HFFc6 (cell line): Measurements from ENCODE around the gene CDH7. TPM values are rescaled to one million over a fixed set of nuclear protein-coding genes. Genes with fewer than 3 reads are reported as not detected.

Source experiments
- DNase-seq: peaks from one replicate; pipeline ENCODE4 v3.0.0-alpha.2; 2018
- H3K27ac Mint-ChIP-seq: 2 replicates; pipeline ENCODE4 v1.8.0; 2020; ENCODE audit warnings: mild to moderate bottlenecking, mixed read lengths
- H3K27me3 Mint-ChIP-seq: 2 replicates; pipeline ENCODE4 v1.8.0; 2021; ENCODE audit warnings: mild to moderate bottlenecking, moderate library complexity, mixed read lengths; ENCODE audit not compliant: insufficient read depth
- H3K36me3 Mint-ChIP-seq: 2 replicates; pipeline ENCODE4 v1.8.0; 2021; ENCODE audit warnings: low read depth, mixed read lengths
- H3K4me1 Mint-ChIP-seq: 2 replicates; pipeline ENCODE4 v1.8.0; 2020; ENCODE audit warnings: low read depth, mixed read lengths
- H3K4me3 Mint-ChIP-seq: 2 replicates; pipeline ENCODE4 v1.8.0; 2020; ENCODE audit warnings: mild to moderate bottlenecking, moderate library complexity, mixed read lengths
- H3K9me3 Mint-ChIP-seq: 2 replicates; pipeline ENCODE4 v1.8.0; 2020; ENCODE audit warnings: mild to moderate bottlenecking, mixed read lengths
- CTCF ChIP-seq: fragments of 200-600 bp; sonication (generic); IDR thresholded peaks from 2 replicates; pipeline ENCODE4 v1.5.0; 2021; ENCODE audit warnings: antibody characterized with exemption, mild to moderate bottlenecking
- total RNA-seq, 6 experiments: library from RNA; stranded (reverse); fragmentation: NEBNext Ultra II Directional; extraction: Animal tissue kit (Norgen Biotek cat#: 25700); gene quantifications; 2 replicates in 1 of 6; 3 replicates in 5 of 6; pipeline ENCODE4 v1.2.3, GENCODE V29; 2021

Gene CDH7
- total RNA-seq, 6 experiments from 2014 or later: not detected

- Mint-ChIP-seq H3K36me3 (no peaks in the 10 kb centered on the region), H3K4me1 (no peaks in the 10 kb centered on the region), H3K27me3 (no peaks in the 10 kb centered on the region), H3K9me3 (peaks cover 10% of the 10 kb centered on the region), H3K4me3 (no peak overlapping the region), H3K27ac (no peak overlapping the region)
- DNase-seq: no peak
- TF ChIP-seq CTCF: no peak
Measured at GRCh38 chr18:65852273-65852672, 101.5 kb downstream of the CDH7 start.

GRCh38 chr18:65859075-65859474, 108.3 kb downstream of the CDH7 start:
- Mint-ChIP-seq H3K36me3 (no peaks in the 10 kb centered on the region), H3K4me3 (no peak overlapping the region), H3K27me3 (no peaks in the 10 kb centered on the region), H3K9me3 (peaks cover 14% of the 10 kb centered on the region), H3K4me1 (no peaks in the 10 kb centered on the region), H3K27ac (no peak overlapping the region)
- no peak for DNase-seq
- no peak for TF ChIP-seq CTCF

GRCh38 chr18:65869527-65869926, 118.7 kb downstream of the CDH7 start:
- no peak for TF ChIP-seq CTCF
- H3K27ac Mint-ChIP-seq: no peak overlapping the region
- H3K4me3 Mint-ChIP-seq: no peak overlapping the region
- peaks cover 40% of the 10 kb centered on the region for H3K9me3 Mint-ChIP-seq
- no peaks in the 10 kb centered on the region for H3K4me1 Mint-ChIP-seq
- H3K36me3 Mint-ChIP-seq: peaks cover 6% of the 10 kb centered on the region; the same call in 1 of the 2 replicates
- no peak for DNase-seq
- peaks cover 1% of the 10 kb centered on the region; the same call in 1 of the 2 replicates for H3K27me3 Mint-ChIP-seq

- no peak overlapping the region for H3K27ac Mint-ChIP-seq
- no peaks in the 10 kb centered on the region for H3K4me1 Mint-ChIP-seq
- no peak for TF ChIP-seq CTCF
- no peak overlapping the region for H3K4me3 Mint-ChIP-seq
- no peaks in the 10 kb centered on the region; the same call in 1 of the 2 replicates for H3K36me3 Mint-ChIP-seq
- no peak for DNase-seq
- H3K9me3 Mint-ChIP-seq: peaks cover 44% of the 10 kb centered on the region
- H3K27me3 Mint-ChIP-seq: no peaks in the 10 kb centered on the region
Measured at GRCh38 chr18:65876310-65876709, 125.5 kb downstream of the CDH7 start.

GRCh38 chr18:65897292-65897691, 146.5 kb downstream of the CDH7 start:
- no peaks in the 10 kb centered on the region for H3K27me3 Mint-ChIP-seq
- H3K4me1 Mint-ChIP-seq: no peaks in the 10 kb centered on the region
- no peaks in the 10 kb centered on the region for H3K36me3 Mint-ChIP-seq
- TF ChIP-seq CTCF: no peak
- H3K27ac Mint-ChIP-seq: no peak overlapping the region
- H3K4me3 Mint-ChIP-seq: no peak overlapping the region
- H3K9me3 Mint-ChIP-seq: peaks cover 32% of the 10 kb centered on the region
- no peak for DNase-seq

- peaks cover 40% of the 10 kb centered on the region for H3K9me3 Mint-ChIP-seq
- TF ChIP-seq CTCF: no peak
- no peak overlapping the region for H3K27ac Mint-ChIP-seq
- H3K4me3 Mint-ChIP-seq: no peak overlapping the region
- no peaks in the 10 kb centered on the region for H3K4me1 Mint-ChIP-seq
- DNase-seq: no peak
- no peaks in the 10 kb centered on the region for H3K27me3 Mint-ChIP-seq
- no peaks in the 10 kb centered on the region for H3K36me3 Mint-ChIP-seq
Measured at GRCh38 chr18:65901522-65901921, 150.7 kb downstream of the CDH7 start.
